ENCODE results near the gene RAD51B.

The RAD51B gene

GRCh38 chr14:68719634-68720384, 900.2 kb downstream of the RAD51B start:
- no peak overlapping the region for H3K27ac ChIP-seq (replicated peaks)
- TF ChIP-seq POLR2AphosphoS5 (IDR thresholded peaks at IDR 0.05; ENCODE audit: low read depth) (no peak), GABPA (IDR thresholded peaks at IDR 0.05; ENCODE audit: low read depth) (no peak), SPI1 (IDR thresholded peaks at IDR 0.05; ENCODE audit: borderline replicate concordance, low read depth) (no peak), CTCF (IDR thresholded peaks at IDR 0.05; ENCODE audit: insufficient read depth, low read length) (no peak), REST (IDR thresholded peaks at IDR 0.05; ENCODE audit: insufficient replicate concordance, low read depth) (no peak)
- no peak for DNase-seq (ENCODE audit: low read depth in 1 of 2, low spot score in 1 of 2)
- no peak overlapping the region for H3K4me3 ChIP-seq (replicated peaks; ENCODE audit: insufficient read depth, low read length)
- no peaks in the 10 kb centered on the region for H3K27me3 ChIP-seq (ENCODE audit: insufficient read depth, poor library complexity, severe bottlenecking)

- no peak for TF ChIP-seq CTCF (IDR thresholded peaks at IDR 0.05; ENCODE audit: insufficient read depth, low read length)
- TF ChIP-seq POLR2AphosphoS5 (IDR thresholded peaks at IDR 0.05; ENCODE audit: low read depth), result no peak
- TF ChIP-seq GABPA (IDR thresholded peaks at IDR 0.05; ENCODE audit: low read depth), result no peak
- TF ChIP-seq SPI1 (IDR thresholded peaks at IDR 0.05; ENCODE audit: borderline replicate concordance, low read depth), result no peak
- no peak for TF ChIP-seq REST (IDR thresholded peaks at IDR 0.05; ENCODE audit: insufficient replicate concordance, low read depth)
- DNase-seq (ENCODE audit: low read depth in 1 of 2, low spot score in 1 of 2), result no peak
- Histone ChIP-seq H3K27ac (replicated peaks) (no peak overlapping the region), H3K4me3 (replicated peaks; ENCODE audit: insufficient read depth, low read length) (no peak overlapping the region), H3K27me3 (ENCODE audit: insufficient read depth, poor library complexity, severe bottlenecking) (no peaks in the 10 kb centered on the region)
These were observed 902.6 kb downstream of the RAD51B start for GRCh38 chr14:68722186-68722585.

GRCh38 chr14:68722968-68723566, 903.5 kb downstream of the RAD51B start:
- Histone ChIP-seq H3K27ac (replicated peaks) (no peak overlapping the region), H3K27me3 (ENCODE audit: insufficient read depth, poor library complexity, severe bottlenecking) (no peaks in the 10 kb centered on the region), H3K4me3 (replicated peaks; ENCODE audit: insufficient read depth, low read length) (no peak overlapping the region)
- no peak for DNase-seq (ENCODE audit: low read depth in 1 of 2, low spot score in 1 of 2)
- no peak for TF ChIP-seq POLR2AphosphoS5 (IDR thresholded peaks at IDR 0.05; ENCODE audit: low read depth)
- no peak for TF ChIP-seq SPI1 (IDR thresholded peaks at IDR 0.05; ENCODE audit: borderline replicate concordance, low read depth)
- no peak for TF ChIP-seq GABPA (IDR thresholded peaks at IDR 0.05; ENCODE audit: low read depth)
- no peak for TF ChIP-seq REST (IDR thresholded peaks at IDR 0.05; ENCODE audit: insufficient replicate concordance, low read depth)
- TF ChIP-seq CTCF (IDR thresholded peaks at IDR 0.05; ENCODE audit: insufficient read depth, low read length), result no peak

Data from HL-60 (cell line).